AG10803 (cell line): ENCODE data around the gene ROBO4.
A peak's percentile ranks its signal among the peaks of the same experiment; 100 is the strongest.

ENCODE experiments used
- DNase-seq: peaks from one replicate; pipeline ENCODE4 v3.0.0; 2010; ENCODE audit warnings: low read depth
- H3K4me3 ChIP-seq: 2 replicates; pipeline ENCODE4 v1.5.1; 2011; ENCODE audit warnings: mild to moderate bottlenecking, low read length, control low read depth
- TF ChIP-seq, protein P1 (sequence below): conservative IDR thresholded peaks from 2 replicates; pipeline ENCODE4 v1.5.1; 2011; ENCODE audit warnings: mild to moderate bottlenecking, low read length, control low read depth, inconsistent platforms

Gene ROBO4

GRCh38 chr11:124918950-124919349 lies 21.3 kb upstream of the ROBO4 start, which contains the start of gene HEPN1:
Gene HEPN1 (plus strand): TSS chr11:124919250.
- TF ChIP-seq, protein P1, sequence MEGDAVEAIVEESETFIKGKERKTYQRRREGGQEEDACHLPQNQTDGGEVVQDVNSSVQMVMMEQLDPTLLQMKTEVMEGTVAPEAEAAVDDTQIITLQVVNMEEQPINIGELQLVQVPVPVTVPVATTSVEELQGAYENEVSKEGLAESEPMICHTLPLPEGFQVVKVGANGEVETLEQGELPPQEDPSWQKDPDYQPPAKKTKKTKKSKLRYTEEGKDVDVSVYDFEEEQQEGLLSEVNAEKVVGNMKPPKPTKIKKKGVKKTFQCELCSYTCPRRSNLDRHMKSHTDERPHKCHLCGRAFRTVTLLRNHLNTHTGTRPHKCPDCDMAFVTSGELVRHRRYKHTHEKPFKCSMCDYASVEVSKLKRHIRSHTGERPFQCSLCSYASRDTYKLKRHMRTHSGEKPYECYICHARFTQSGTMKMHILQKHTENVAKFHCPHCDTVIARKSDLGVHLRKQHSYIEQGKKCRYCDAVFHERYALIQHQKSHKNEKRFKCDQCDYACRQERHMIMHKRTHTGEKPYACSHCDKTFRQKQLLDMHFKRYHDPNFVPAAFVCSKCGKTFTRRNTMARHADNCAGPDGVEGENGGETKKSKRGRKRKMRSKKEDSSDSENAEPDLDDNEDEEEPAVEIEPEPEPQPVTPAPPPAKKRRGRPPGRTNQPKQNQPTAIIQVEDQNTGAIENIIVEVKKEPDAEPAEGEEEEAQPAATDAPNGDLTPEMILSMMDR, result no peak
- DNase-seq, result no peak
- no peak within 1 kb of the TSS for H3K4me3 ChIP-seq

GRCh38 chr11:124917115-124917637 lies 19.5 kb upstream of the ROBO4 start:
- no peak overlapping the region for H3K4me3 ChIP-seq
- DNase-seq, result peak; percentile 46
- TF ChIP-seq, protein P1, result no peak

DNA sequence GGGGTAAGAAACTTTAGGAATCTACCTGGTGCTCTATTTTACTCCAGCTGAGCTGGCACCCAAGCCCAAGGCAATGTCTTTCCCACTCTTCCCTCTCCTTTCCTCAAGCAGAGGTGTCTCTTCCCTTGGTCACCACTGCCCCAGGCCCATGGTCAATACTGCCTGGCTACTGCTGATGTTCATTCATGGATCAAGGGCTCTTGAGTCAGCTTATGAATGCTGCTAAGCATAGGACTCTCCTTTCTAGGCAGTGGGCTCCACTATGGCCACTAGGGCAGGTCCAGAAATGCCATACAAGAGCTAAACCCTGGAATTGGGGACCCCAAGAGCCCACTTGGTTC lies 18.7 kb upstream of the ROBO4 start:
- no peak for DNase-seq
- TF ChIP-seq, protein P1, result no peak
- no peak overlapping the region for H3K4me3 ChIP-seq

DNA sequence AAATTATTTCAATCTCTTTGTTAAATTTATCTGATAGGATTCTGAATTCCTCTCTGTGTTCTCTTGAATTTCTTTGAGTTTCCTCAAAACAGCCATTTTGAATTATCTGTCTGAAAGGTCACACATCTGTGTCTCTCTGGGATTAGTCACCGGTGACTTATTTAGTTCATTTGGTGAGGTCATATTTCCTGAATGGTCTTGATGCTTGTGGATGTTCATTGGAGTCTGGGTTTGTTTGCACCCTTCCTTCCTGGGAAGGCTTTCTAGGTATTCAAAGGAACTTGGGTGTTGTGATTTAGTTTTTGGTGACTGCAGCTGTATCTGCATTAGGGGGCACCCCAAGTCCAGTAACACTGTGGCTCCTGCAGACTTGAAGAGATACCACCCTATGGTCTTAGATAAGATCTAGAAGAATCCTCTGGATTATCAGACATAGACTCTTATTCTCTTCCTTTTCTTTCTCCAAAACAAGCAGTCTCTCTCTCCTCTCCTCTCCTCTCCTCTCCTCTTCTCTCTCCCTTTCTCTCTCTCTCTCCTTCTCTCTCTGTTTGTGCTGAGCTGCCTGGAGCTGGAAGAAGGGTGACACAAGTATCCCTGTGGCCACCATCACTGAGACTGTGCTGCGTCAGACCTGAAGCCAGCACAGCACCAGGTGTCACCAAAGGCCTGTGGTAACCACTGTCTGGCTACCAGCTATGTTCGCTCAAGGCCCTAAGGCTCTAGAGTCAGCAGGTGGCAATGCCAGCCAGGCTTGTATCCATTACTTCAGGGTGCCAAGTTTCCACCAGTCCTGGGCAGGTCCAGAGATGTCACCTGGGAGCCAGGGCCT lies 18.1 kb upstream of the ROBO4 start:
- no peak for DNase-seq
- TF ChIP-seq, protein P1, result no peak
- no peak overlapping the region for H3K4me3 ChIP-seq

DNA sequence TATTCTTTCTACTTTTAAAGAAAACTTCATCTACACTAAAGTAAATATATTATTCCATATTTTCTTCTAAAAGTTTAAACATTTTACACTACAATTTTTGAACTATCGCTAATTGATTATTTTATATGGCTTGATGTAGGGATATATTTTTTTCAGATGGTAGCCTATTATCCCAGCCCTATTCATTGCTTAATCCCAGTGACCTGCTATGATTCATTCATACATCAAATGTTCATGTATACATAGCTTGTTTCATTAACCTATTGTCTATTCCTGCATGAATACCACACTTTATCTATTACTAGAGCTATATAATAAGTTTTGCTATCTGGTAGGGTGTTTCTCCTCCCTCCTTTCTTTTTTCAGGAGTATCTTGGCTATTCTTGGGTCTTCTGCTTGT lies 5.0 kb upstream of the ROBO4 start:
- no peak overlapping the region for H3K4me3 ChIP-seq
- no peak for DNase-seq
- TF ChIP-seq, protein P1, result no peak

DNA sequence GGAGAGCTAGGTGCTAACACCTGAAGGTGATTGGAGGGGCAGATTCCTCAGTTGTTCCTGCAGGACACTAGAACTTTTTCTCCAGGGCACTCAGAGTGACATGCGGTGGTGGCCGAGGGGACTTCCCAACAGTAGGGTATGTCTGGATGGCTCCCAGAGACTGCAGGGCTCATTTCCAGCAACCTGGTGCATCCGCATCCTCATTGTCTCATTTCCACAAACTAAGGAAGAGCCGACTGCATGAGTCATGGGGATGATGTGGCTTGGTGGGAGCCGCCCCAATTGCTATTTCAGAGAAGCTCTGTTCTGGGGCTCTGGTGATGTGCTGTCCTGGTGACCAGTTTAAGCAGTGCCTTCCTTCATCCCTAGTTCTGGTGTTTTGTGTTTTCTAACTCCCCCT lies 2.8 kb upstream of the ROBO4 start:
- peak; percentile 90 for DNase-seq
- no peak overlapping the region for H3K4me3 ChIP-seq
- TF ChIP-seq, protein P1, result no peak
